Measurements from ENCODE around the gene CA7. TPM values are rescaled to one million over a fixed set of nuclear protein-coding genes. Genes with fewer than 3 reads are reported as not detected.

The CA7 gene
- total and polyA plus RNA-seq, 4 donors = not detected

DNA sequence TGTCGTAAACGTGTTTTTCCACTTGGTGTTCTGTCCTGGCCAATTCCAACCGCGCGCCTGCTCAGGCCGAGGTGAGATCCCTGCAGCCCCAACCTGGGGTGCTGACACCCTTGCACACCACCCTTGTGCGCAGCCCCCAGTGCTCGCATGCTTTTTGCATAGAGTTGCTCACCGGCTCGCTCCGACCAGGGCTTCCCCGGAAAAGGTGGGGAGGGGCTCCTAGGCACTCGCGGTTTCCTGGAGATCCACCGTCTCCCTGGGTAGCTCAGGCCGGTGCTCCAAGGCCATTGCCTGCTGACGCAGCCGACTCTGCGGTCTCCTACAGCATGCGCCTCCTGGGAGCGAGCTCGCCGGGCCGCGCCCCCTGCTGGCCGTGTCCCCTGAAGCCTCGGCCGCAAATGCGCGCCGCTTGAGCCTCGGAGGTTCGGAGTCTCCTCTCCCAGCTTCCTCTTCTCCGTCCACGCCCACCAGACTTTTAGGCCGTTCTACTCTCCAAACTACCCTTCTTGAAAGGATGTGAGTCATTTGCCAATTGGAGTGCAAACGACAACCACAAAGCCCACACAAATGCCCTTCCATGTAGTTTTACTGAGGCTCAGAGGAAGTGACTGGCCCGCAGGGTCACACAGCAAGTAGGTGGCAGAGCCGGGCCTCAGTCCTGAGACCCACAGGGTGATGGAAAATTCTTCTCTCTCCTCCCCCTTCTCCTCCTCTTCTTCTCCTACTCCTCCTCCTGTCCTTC is 28.9 kb downstream of the CA7 start (continued):
- TF ChIP-seq, protein P1, sequence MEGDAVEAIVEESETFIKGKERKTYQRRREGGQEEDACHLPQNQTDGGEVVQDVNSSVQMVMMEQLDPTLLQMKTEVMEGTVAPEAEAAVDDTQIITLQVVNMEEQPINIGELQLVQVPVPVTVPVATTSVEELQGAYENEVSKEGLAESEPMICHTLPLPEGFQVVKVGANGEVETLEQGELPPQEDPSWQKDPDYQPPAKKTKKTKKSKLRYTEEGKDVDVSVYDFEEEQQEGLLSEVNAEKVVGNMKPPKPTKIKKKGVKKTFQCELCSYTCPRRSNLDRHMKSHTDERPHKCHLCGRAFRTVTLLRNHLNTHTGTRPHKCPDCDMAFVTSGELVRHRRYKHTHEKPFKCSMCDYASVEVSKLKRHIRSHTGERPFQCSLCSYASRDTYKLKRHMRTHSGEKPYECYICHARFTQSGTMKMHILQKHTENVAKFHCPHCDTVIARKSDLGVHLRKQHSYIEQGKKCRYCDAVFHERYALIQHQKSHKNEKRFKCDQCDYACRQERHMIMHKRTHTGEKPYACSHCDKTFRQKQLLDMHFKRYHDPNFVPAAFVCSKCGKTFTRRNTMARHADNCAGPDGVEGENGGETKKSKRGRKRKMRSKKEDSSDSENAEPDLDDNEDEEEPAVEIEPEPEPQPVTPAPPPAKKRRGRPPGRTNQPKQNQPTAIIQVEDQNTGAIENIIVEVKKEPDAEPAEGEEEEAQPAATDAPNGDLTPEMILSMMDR (IDR thresholded peaks at IDR 0.05; ENCODE audit: low read depth, low read length, missing input control) = peak; percentile 78
- no peak for TF ChIP-seq FOXA2 (IDR thresholded peaks at IDR 0.05)
- peak; percentile 66 to 82 for TF ChIP-seq RAD21 (IDR thresholded peaks at IDR 0.05)

GRCh38 chr16:66873685-66874055 is 29.5 kb downstream of the CA7 start:
- Histone ChIP-seq H3K9me3 (ENCODE audit: control insufficient read depth in 4 of 4, low read length in 3 of 4) (no peaks in the 10 kb centered on the region), H3K36me3 (ENCODE audit: control insufficient read depth in 4 of 4, insufficient read depth in 3 of 4, low read depth in 1 of 4, low read length in 3 of 4) (no peaks in the 10 kb centered on the region), H3K27ac (ENCODE audit: low read depth in 1 of 2, low read length in 2 of 2) (no peak overlapping the region), H3K27me3 (ENCODE audit: control insufficient read depth in 4 of 4, insufficient read depth in 4 of 4, low read length in 3 of 4) (no peaks in the 10 kb centered on the region), H3K9ac (ENCODE audit: low read depth in 1 of 2, low read length in 2 of 2) (no peak overlapping the region), H3K4me1 (ENCODE audit: control insufficient read depth in 4 of 4, insufficient read depth in 4 of 4, low read length in 3 of 4) (peaks cover 0 to 12% (median 10%) of the 10 kb centered on the region in 4 donors), H3K4me3 (ENCODE audit: low read depth in 1 of 3, low read length in 3 of 3) (no peak overlapping the region)
- TF ChIP-seq FOXA1 (IDR thresholded peaks at IDR 0.05) (no peak), TAF1 (conservative IDR thresholded peaks at IDR 0.05) (no peak), RAD21 (IDR thresholded peaks at IDR 0.05) (no peak), GABPA (IDR thresholded peaks at IDR 0.05 in 1 of 2, conservative IDR thresholded peaks at IDR 0.05 in 1 of 2) (no peak), SP1 (IDR thresholded peaks at IDR 0.05) (no peak), EGR1 (IDR thresholded peaks at IDR 0.05; ENCODE audit: low read depth in 2 of 2) (no peak), NR2F2 (IDR thresholded peaks at IDR 0.05) (no peak)
- TF ChIP-seq, protein P2, sequence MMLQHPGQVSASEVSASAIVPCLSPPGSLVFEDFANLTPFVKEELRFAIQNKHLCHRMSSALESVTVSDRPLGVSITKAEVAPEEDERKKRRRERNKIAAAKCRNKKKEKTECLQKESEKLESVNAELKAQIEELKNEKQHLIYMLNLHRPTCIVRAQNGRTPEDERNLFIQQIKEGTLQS (IDR thresholded peaks at IDR 0.05) = no peak
- TF ChIP-seq, protein P1 (IDR thresholded peaks at IDR 0.05; ENCODE audit: low read depth, low read length, missing input control) = no peak
- TF ChIP-seq, protein P3, sequence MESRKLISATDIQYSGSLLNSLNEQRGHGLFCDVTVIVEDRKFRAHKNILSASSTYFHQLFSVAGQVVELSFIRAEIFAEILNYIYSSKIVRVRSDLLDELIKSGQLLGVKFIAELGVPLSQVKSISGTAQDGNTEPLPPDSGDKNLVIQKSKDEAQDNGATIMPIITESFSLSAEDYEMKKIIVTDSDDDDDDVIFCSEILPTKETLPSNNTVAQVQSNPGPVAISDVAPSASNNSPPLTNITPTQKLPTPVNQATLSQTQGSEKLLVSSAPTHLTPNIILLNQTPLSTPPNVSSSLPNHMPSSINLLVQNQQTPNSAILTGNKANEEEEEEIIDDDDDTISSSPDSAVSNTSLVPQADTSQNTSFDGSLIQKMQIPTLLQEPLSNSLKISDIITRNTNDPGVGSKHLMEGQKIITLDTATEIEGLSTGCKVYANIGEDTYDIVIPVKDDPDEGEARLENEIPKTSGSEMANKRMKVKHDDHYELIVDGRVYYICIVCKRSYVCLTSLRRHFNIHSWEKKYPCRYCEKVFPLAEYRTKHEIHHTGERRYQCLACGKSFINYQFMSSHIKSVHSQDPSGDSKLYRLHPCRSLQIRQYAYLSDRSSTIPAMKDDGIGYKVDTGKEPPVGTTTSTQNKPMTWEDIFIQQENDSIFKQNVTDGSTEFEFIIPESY (IDR thresholded peaks at IDR 0.05) = no peak
- TF ChIP-seq, protein P4, sequence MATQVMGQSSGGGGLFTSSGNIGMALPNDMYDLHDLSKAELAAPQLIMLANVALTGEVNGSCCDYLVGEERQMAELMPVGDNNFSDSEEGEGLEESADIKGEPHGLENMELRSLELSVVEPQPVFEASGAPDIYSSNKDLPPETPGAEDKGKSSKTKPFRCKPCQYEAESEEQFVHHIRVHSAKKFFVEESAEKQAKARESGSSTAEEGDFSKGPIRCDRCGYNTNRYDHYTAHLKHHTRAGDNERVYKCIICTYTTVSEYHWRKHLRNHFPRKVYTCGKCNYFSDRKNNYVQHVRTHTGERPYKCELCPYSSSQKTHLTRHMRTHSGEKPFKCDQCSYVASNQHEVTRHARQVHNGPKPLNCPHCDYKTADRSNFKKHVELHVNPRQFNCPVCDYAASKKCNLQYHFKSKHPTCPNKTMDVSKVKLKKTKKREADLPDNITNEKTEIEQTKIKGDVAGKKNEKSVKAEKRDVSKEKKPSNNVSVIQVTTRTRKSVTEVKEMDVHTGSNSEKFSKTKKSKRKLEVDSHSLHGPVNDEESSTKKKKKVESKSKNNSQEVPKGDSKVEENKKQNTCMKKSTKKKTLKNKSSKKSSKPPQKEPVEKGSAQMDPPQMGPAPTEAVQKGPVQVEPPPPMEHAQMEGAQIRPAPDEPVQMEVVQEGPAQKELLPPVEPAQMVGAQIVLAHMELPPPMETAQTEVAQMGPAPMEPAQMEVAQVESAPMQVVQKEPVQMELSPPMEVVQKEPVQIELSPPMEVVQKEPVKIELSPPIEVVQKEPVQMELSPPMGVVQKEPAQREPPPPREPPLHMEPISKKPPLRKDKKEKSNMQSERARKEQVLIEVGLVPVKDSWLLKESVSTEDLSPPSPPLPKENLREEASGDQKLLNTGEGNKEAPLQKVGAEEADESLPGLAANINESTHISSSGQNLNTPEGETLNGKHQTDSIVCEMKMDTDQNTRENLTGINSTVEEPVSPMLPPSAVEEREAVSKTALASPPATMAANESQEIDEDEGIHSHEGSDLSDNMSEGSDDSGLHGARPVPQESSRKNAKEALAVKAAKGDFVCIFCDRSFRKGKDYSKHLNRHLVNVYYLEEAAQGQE (IDR thresholded peaks at IDR 0.05) = no peak
- DNase-seq (ENCODE audit: low spot score) = no peak
